NOMO-1 treated with dmso at 0.1 percent for 144 hours (cell line): ENCODE measurements around the gene LRRC23.
A peak's percentile ranks its signal among the peaks of the same experiment; 100 is the strongest.

Experiments used
- DNase-seq: peaks from one replicate; lab custom pipeline; 2025; ENCODE audit not compliant: unreplicated experiment; lab: John Stamatoyannopoulos, UW

LRRC23 gene

DNA sequence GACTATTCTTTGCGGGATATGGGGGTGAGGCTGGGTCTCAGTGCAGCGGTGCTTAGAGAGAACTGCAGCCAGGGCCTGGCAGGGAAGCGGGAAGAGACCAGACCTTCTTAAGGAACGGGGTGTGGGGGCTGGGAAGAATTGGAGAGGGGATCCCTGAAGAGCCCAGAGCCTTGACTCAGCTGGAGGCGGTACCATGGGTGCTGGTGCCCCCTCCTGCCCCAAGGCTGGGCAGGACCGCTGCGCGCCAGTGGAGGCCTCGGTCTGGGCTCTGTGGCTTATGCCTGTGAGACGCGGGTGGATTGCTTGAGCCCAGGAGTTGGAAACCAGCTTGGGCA, 37.7 kb downstream of the LRRC23 start:
- DNase-seq = no peak

DNA sequence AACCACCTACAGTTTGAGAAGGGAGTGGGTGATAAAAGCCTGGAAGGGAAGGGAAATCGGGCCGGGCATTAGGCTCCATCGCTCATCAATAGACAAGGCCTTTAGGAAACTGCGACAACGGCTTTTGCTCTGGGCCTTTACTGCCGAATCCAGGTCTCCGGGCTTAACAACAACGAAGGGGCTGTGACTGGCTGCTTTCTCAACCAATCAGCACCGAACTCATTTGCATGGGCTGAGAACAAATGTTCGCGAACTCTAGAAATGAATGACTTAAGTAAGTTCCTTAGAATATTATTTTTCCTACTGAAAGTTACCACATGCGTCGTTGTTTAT, 38.7 kb downstream of the LRRC23 start:
- peak; percentile 89 for DNase-seq

DNA sequence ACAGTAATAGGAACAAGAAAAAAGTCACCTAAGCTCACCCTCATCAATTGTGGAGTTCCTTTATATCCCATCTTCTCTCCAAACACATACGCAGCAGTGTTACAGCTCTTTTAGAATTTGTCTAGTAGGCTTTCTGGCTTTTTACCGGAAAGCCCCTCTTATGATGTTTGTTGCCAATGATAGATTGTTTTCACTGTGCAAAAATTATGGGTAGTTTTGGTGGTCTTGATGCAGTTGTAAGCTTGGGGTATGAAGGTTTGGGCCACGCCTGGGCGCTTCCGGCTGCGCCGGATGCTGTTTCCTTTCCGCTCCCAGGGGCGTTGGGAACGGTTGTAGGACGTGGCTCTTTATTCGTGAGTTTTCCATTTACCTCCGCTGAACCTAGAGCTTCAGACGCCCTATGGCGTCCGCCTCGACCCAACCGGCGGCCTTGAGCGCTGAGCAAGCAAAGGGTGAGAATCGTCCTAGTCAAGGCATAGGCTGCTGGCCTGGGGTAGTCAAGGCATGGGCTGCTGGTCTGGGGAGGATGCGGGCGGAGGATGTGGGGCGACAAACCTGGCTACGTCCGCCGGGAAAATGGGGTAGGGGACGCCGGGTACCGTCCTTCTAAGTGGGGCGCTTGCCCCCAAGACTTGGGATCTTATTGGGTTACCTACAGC, 39.2 kb downstream of the LRRC23 start, which contains the start of the genes C12orf57 and RNU7-1:
Gene C12orf57 (plus strand): TSS at position 301 of the 659 bp plus-strand sequence. CDS start 100 bp downstream, at position 401.
Gene RNU7-1 (plus strand): TSS at position 95 of the 659 bp plus-strand sequence.
- peak; percentile 84 for DNase-seq

DNA sequence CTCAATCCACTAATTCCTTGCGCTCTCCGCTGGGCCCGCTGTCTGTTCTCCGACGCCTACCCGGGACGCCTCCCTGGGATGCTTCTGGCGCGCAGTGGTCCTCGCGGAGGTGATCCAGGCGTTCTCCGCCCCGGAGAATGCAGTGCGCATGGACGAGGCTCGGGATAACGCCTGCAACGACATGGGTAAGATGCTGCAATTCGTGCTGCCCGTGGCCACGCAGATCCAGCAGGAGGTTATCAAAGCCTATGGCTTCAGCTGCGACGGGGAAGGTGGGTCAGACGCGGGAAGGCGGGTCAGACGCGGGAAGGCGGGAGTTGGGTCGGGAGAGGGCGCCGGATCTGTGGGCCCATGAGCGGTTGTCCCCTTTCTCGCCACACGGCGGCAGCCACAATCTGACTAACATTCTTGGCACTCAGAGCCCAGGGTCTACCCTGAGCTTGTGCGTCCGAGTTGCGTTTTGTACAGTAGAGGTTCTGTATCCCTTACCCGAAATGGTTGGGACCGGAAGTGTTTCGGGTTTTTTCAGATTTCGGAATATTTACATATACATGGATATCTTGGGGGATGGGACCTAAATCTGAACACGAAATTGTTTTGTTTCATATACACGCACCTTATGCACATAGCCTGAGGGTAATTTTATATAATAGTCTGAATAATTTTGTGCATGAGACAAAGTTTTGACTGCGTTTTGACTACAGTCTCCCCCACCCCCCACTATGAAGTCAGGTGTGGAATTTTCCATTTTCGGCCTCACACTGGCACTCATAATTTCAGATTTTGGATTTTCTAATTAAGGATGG, 40.0 kb downstream of the LRRC23 start:
- peak; percentile 80 for DNase-seq

DNA sequence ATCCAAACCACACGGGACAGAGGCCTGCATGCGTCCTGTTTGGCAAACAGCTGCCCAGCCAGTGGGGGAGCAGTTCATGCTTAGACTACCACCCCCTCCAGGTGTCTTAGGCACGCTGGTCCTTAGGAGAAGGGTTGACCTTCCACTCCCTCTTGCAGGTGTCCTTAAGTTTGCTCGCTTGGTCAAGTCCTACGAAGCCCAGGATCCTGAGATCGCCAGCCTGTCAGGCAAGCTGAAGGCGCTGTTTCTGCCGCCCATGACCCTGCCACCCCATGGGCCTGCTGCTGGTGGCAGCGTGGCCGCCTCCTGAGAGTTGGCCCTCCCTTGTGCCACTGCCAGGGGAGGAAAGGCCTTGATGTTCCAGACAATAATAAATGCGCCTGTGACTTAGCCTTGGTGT, 41.0 kb downstream of the LRRC23 start:
- DNase-seq = no peak

DNA sequence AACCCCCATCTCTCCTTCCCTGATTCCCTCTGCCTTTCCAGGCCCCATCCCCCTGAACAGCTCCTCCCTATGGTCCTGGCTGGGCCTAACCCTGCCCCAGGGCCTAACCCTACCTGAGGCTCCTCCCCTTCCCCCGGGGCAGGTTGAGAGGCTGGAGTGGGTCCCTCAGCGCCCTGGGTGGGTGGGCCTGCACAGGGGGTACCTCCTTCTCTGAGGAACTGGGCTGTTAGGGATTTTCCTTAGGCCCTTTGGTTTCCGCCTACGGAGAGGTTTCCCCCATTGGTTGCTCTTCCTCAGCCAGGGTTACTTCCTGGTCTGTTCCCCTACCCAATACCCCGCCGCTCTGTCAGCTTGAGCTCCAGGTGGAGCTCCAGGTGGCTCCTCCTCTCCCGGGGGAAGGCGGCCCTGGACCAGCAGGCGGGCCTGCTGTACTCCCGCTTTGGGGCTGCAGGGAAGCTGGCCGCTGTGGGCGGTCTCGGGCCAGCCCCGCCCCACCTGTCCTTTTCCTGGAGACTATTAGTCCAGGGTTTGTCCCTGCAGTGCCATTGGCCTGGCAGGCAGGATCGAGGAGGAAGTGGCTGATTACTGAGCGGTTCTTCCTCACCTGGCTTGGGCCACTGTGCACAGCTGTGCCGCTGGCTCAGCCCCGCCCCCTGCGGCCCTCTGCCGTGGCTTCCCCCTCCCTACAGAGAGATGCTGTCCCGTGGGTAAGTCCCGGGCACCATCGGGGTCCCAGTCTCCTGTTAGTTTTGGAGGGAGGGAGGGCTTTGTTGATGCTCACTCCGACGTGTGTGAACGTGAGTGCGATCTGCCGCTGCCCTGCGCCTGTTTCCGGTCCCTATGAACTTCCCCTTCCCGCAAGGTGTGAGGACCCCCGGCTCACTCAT, 41.7 kb downstream of the LRRC23 start:
- peak; percentile 55 for DNase-seq

DNA sequence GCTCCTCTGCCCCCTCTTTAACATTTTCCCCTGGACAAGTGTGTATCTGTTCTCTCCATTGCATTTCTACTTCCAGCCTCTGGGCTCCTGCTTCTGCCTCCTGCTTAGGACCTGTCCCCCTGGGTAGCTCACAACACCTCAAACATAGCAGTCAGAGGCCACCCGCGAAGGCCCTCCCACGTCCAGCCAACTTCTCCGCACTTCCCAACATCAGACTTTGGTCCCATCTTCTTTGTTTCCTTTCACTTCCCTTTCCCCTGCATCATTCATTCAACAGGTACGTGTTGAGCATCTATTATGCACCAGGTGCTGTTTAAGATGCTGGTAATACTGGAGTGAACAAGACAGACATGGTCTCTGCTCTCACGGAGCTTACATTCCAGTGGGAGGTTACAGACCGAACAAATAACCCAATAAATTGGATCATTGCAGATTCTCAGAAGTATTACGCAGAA, 42.3 kb downstream of the LRRC23 start:
- no peak for DNase-seq

DNA sequence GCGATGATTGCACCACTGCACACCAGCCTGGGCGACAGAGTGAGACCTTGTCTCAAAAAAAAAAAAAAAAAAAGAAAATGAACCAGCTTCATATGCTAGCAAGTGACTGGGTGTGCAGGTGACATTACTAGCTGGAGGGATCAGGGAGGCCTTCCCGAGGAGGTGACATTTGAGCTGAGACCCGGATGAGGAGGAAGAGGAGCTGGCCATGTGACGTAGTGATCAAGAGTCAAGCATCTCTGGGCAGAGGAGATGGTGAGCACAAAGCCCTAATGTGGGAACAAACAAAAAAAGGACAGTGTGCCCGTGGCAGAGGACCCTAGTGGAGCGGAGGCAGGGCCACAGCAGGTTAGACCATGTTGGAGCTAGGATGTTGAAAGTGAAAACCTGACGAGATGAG, 43.0 kb downstream of the LRRC23 start:
- DNase-seq = no peak

DNA sequence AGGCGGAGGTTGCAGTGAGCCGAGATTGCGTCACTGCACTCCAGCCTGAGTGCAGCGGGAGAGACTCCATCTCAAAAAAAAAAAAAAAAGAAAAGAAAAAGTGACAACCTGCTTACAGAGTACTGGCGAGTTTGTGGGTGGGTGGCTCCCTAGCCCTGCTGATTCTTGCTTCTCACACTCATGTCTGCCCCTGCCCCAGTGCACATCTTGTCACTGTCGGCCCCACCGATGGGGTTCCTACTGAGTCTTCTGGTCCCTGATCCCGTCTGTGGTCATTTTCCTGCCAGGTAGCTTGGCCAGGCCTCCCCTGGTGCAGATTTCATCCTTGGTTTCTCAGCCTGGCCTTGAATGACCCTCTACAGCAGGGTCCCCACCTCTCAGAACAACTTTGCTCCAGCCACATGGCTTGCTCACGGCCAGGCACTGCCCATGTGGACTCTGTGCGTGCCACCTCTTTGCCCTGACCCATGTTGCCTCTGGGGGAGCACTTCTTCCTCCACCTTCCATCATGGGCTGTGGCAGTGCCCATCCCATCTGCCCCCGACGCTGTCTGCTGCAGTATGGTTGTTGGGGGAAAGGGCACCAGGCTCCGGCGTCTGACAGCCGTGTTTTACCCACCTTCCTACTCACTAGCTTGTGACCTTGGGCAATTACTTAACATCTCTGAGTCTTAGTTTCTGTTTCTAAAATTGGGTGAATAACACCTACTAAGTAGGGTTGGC, 44.4 kb downstream of the LRRC23 start:
- DNase-seq = peak; percentile 13

DNA sequence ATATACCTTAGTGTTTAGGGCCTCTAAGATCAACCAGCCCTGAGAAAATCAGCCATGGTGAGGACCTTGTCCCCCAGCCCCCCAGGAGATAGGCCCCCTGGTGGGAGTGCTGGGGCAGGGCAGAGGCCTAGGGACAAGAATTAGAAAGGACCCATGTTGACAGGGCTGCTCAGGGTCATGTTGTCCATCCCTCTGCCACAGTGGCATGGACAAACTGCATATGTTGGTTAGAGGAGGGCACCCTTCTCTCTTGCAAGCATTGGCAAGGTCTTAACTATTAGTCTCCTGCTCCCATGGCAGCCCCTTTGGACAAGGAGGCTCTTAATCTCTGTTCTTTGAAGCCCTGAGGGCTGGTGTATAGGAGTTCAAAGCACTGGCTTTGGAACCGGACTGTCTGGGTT, 45.8 kb downstream of the LRRC23 start:
- DNase-seq = no peak

DNA sequence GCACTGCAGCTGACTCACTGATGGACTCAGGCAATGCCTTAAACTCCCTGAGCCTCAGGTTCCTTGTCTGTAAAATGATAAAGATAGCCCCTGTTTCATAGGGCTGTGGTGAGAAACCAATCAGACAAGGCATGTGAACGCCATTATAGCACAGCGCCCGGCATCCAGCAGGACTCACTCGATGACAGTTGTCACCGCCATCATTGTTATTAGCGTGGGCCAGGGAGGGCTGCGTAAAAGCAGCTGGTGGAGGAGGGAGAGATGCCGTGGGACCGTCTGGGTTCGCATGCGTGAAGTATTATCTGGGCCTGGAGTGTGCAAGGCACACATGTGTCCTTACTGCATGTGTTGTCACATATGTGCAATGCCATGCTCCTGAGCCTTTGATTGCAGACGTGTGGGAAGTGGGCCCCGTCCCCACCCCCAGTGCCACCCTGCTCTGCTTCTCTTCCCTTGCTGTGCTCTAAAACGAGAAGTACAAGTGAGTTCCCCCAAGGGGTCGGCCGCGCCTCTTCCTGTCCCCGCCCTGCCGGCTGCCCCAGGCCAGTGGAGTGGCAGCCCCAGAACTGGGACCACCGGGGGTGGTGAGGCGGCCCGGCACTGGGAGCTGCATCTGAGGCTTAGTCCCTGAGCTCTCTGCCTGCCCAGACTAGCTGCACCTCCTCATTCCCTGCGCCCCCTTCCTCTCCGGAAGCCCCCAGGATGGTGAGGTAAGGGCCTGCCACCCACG, 46.4 kb downstream of the LRRC23 start, which contains the start of gene PTPN6:
Gene PTPN6 (plus strand): TSS at position 546 of the 730 bp plus-strand sequence. CDS start 157 bp downstream, at position 703.
- DNase-seq = peak; percentile 83

DNA sequence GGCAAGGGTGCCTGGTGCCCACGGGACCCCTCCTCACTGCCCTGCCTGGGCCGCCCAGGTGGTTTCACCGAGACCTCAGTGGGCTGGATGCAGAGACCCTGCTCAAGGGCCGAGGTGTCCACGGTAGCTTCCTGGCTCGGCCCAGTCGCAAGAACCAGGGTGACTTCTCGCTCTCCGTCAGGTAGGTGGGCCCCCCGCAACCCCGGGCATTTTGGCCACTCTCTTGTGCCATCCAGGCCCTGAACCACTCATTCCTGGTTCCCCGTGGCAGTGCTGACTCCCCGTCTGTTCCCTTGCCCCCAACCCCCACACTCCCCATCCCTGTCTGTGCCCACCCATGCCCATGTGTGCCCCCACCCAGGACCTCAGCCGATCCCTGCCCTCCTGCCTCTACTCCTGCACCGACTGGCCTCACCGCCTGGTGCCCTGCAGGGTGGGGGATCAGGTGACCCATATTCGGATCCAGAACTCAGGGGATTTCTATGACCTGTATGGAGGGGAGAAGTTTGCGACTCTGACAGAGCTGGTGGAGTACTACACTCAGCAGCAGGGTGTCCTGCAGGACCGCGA, 47.0 kb downstream of the LRRC23 start:
- no peak for DNase-seq

DNA sequence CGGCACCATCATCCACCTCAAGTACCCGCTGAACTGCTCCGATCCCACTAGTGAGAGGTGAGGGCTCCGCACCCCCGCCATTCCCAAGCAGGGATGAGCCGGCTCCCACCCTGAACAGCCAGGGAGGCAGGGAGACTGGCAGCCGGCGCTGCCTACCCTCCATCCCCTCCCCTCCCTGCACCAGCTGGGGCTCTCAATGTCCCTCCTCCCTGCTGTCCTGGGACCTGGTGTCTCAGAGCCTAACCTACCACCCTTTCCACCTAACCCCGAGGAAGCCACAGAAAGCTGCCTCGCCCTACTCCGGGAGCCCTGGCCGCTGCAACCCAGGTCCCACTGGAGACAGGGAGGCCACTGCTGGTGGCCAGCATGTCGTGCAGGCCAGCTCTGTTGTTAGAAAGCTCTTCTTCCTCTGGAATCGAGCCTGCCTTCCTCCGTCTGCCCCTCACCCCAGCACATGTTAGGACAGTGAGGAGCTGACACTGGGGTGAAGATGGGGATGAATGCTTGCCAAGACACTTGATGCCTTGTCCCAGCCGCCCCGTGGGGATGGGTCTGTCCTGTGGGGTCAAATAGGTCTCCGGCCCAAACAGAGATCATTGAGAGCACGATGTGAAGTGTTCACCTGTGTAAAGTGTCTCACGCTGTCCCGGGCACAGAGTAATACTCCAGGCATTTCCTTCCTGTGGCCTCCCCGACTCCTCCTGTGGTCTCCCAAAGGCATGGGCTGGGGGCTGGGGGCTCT, 47.7 kb downstream of the LRRC23 start:
- DNase-seq = no peak

DNA sequence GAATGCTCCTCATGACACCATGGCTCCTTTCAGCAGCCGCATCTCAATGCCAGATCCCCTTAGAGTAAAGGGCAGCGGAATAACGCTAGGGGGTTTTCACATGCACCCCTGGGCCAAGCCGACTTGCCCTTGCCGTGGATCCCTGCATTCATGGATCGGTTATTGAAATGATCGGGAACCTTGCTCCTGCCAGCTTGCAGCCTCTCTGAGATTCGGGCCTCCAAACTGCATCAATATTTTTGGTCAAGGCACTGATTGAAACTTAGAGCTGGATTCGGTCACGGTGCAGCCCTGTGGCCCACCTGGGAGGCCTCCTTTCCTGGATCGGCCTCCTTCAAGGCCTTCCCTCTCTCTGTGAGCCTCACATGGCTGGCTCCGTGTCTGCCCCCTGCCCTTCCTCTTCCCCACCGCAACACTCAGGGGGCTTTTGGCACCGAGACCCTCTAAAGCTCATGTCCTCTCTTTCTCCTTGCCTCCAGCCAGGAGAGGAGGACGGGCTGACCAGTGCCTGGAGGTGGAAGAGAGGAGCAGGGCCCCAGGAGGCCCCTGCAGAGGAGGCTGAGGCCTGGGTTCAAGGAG, 48.3 kb downstream of the LRRC23 start:
- DNase-seq = no peak

DNA sequence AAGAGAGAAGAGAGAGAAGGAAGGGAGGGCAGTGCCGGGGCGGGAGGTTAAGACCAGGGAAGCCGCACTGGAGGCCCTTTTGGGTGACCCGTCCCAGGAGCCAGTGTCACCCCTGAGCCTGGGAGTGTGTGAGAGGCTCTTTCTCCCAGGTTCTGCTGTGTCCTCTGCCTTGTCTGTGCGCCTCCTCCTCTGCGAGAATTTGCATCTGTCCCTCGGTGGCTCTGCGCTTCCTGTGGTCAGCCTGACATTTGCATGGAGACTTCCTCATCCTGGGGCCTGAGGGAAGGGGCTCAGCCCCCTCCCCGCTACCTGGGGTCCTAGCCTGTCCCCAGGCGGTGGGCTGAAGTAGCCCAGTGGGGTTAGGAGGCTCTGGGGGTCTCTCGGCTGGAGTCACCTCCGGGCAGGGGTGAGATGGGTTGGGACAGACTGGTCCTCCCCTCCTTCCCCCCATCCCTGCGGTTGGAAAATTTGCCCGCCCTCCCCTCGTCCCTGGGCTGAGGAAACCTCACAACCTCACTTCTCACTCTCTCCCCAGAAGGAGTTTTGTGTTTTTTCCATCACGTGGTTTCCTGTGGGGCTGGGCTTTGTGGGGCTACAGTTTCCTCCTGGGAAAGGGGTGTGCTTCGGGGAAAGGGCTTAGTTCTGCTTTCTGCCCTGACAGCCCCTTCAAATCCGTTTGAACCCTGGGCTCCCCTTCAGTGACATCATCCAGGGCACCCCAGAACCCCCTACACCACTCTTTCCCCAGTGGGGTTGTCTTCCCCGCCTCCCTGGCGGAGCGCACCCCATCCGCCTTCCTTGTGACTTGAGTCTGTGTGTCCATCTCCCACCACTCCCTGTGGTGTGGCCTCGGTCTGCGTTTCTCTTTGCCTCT, 49.1 kb downstream of the LRRC23 start:
- DNase-seq = peak; percentile 97

DNA sequence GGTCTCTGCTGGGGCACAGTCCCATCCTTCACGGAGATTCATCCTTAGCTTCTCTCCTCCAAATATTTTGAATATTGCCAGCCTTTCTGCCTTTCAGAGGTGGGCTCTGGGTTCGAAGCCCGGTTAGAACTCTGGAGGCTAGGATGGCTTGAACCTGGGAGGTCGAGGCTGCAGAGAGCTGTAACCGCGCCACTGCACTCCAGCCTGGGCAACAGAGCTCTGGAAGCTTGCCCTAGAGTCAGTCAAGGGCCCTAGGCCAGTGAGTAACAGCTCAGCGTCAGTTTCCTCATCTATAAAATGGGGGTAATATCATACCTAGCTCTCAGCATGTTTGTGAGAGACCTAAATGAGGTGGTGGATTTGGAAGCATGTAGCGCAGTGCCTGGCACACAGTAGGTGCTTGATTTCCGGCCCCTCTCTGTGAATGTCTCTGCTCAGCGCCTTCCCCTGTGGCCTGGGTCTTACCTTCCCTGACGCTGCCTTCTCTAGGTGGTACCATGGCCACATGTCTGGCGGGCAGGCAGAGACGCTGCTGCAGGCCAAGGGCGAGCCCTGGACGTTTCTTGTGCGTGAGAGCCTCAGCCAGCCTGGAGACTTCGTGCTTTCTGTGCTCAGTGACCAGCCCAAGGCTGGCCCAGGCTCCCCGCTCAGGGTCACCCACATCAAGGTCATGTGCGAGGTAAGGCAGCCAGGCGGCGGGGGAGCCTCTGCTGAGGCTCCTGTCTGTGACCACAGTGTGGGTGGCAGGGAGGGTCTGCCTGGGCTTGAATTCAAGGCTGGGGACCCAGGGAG, 49.9 kb downstream of the LRRC23 start:
- DNase-seq = no peak
